Psoas muscle (tissue), 8 donors: ENCODE results near the gene ZNF780B. TPM values are rescaled to one million over a fixed set of nuclear protein-coding genes. Genes with fewer than 3 reads are reported as not detected.

ENCODE experiments used
- ATAC-seq, 4 donors: fragments of 200-7000 bp; cut with Tn5 transposase; one replicate each; pipeline ENCODE4 v1.9.1; 2020; ENCODE audit warnings: moderate library complexity in 3 of 4, mild to moderate bottlenecking in 2 of 4
- DNase-seq, 2 donors: peaks; one replicate each; pipeline ENCODE4 v3.0.0-alpha.2; 2020
- H3K27ac ChIP-seq: fragments of 200-600 bp; one replicate; pipeline ENCODE4 v1.8.0; 2022
- H3K27me3 ChIP-seq, 3 donors: fragments of 200-600 bp in 1 of 3; one replicate each; pipeline versions ENCODE4 v1.6.1 to v1.8.0; 2013 to 2022; ENCODE audit warnings: low read length in 2 of 3, mild to moderate bottlenecking in 2 of 3, moderate library complexity in 1 of 3; ENCODE audit not compliant: insufficient read depth in 3 of 3
- H3K36me3 ChIP-seq, 2 donors: fragments of 200-600 bp in 1 of 2; one replicate each; pipeline versions ENCODE4 v1.6.1 to v1.8.0; 2013 to 2022; ENCODE audit warnings: low read depth in 1 of 2, mild to moderate bottlenecking in 1 of 2, moderate library complexity in 1 of 2; ENCODE audit not compliant: insufficient read depth in 1 of 2
- H3K4me1 ChIP-seq: fragments of 200-600 bp; one replicate; pipeline ENCODE4 v1.8.0; 2022
- H3K4me3 ChIP-seq: fragments of 200-600 bp; one replicate; pipeline ENCODE4 v1.8.0; 2022; ENCODE audit warnings: mild to moderate bottlenecking
- H3K9me3 ChIP-seq: fragments of 200-600 bp; one replicate; pipeline ENCODE4 v1.8.0; 2022
- CTCF ChIP-seq: fragments of 200-600 bp; IDR thresholded peaks from one replicate; pipeline ENCODE4 v1.8.0; 2022; ENCODE audit warnings: antibody characterized with exemption
- WGBS, 3 donors: extraction: QIAGEN DNeasy Blood & Tissue Kit; methylation state at CpG; one replicate each; pipeline versions ENCODE4 v1.1.6 to v1.1.7; 2013; 5-methylcytosine and 5-hydroxymethylcytosine counted together
- intact Hi-C, 2 donors: fragments of 100-400 bp; cut with DNase I; formaldehyde crosslinking; loops; one replicate each; pipeline versions ENCODE4 v1.11.0 to v1.14.2; 2022
- polyA plus RNA-seq, 3 donors: library from polyadenylated mRNA; stranded (reverse); fragments of 200-250 nt; gene quantifications; one replicate each; pipeline ENCODE4 v1.2.3, GENCODE V29; 2013
- total RNA-seq, 4 donors: library from RNA; stranded (reverse); fragmentation: NEBNext Ultra II Directional in 2 of 4; extraction: Animal tissue kit (Norgen Biotek cat#: 25700) in 2 of 4; gene quantifications; one replicate each; pipeline versions ENCODE4 v1.2.1 to v1.2.4, GENCODE V29; 2021 to 2023
- donor health status: healthy with polysubstance abuse.
- donor health status: DM: no; HTN: no; CAD: no; lungs with moderate emphysema.
- donor health status: Bipolar disorder and iron deficiency.
- donor health status: healthy.
- donor health status: DM: yes; HTN: yes; CAD: no.
- donor health status: DM: no; HTN: no; CAD: no.
- donor health status: DM: no; HTN: no; CAD: no.
- donor health status: DM: yes; HTN: yes; CAD: no.

Gene ZNF780B
- total and polyA plus RNA-seq, 7 donors, result 1.7 to 9.1 (median 5.1) TPM

DNA sequence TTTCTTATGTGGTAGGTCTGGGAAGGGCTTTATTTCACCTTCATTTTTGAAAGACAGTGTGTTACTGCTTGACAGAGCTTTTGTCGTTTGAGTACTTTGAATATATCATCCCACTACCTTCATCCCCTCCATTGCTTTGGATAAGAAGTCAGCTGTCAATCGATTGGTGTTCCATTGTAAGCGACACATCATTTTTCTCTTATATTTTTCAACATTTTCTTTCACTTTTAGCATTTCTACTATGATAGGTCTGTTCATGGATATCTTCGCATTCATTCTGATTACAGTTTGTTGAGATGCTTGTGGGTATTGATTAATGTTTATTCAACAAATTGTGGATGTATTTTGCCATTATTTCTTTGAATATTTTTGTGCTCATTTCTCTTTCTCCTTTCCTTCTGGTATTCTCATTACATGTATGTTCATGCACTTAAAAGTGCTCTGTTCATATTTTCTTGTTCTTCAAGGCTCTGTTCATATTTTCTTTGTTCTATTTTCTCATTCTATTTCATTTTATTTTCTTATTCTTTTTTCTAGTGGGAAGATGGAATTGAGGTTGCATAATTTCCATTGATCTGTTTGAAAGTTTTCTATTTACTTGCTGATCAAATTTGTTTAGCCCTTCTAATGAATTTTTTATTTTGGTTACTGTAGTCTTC lies 30.0 kb downstream of the ZNF780B start:
- Histone ChIP-seq H3K36me3 (no peaks in the 10 kb centered on the region), H3K4me3 (no peak overlapping the region), H3K27me3 (no peaks in the 10 kb centered on the region), H3K9me3 (peaks cover 71% of the 10 kb centered on the region), H3K27ac (no peak overlapping the region), H3K4me1 (no peaks in the 10 kb centered on the region)
- DNase-seq (no peak), ATAC-seq (no peak)
- intact Hi-C loops, result no loop called here
- TF ChIP-seq CTCF, result no peak
- WGBS, 3 donors, result 94 to 96% (median 94%) methylated on average over 4 of the region's 4 CpGs

GRCh38 chr19:40023969-40024368 lies 32.1 kb downstream of the ZNF780B start:
- no peaks in the 10 kb centered on the region for H3K4me1 ChIP-seq
- intact Hi-C loops, result no loop called here
- no peak for TF ChIP-seq CTCF
- no peak overlapping the region for H3K4me3 ChIP-seq
- H3K9me3 ChIP-seq, result peaks cover 72% of the 10 kb centered on the region
- H3K36me3 ChIP-seq, result no peaks in the 10 kb centered on the region
- ATAC-seq (no peak), DNase-seq (no peak)
- no peaks in the 10 kb centered on the region for H3K27me3 ChIP-seq
- no peak overlapping the region for H3K27ac ChIP-seq
- WGBS, 3 donors, result 80 to 85% (median 81%) methylated on average over 3 of the region's 3 CpGs

- DNase-seq (no peak), ATAC-seq (no peak)
- no peak for TF ChIP-seq CTCF
- no peak overlapping the region for H3K4me3 ChIP-seq
- 94 to 98% (median 96%) methylated on average over 4 of the region's 4 CpGs for WGBS, 3 donors
- peaks cover 7 to 60% of the 10 kb centered on the region in 2 donors for H3K36me3 ChIP-seq
- no peaks in the 10 kb centered on the region for H3K4me1 ChIP-seq
- H3K9me3 ChIP-seq, result peaks cover 81% of the 10 kb centered on the region
- no peak overlapping the region for H3K27ac ChIP-seq
- no peaks in the 10 kb centered on the region for H3K27me3 ChIP-seq
- intact Hi-C loops, result no loop called here
These were observed 42.0 kb downstream of the ZNF780B start for GRCh38 chr19:40013991-40014390.

DNA sequence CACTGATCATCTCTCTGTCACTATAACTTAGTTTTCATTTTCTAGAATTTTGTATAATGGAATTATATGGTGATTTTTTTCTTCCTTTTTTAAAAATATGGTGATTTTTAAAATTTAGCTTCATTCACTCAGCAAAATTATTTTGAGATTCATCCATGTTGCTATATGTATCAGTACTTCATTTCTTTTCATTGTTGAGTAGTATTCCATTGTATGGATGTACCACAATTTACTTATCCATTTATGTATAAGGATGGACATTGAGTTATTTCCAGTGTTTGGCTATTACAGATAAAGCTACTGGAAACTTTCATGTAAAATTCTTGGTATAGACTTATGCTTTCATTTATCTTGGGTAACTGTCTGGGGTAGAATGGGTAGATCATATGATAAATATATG lies 46.4 kb downstream of the ZNF780B start:
- Histone ChIP-seq H3K4me1 (peaks cover 5% of the 10 kb centered on the region), H3K36me3 (peaks cover 17 to 90% of the 10 kb centered on the region in 2 donors), H3K27me3 (no peaks in the 10 kb centered on the region), H3K4me3 (no peak overlapping the region), H3K9me3 (peaks cover 43% of the 10 kb centered on the region), H3K27ac (no peak overlapping the region)
- intact Hi-C loops, result no loop called here
- no peak for DNase-seq
- no peak for ATAC-seq
- TF ChIP-seq CTCF, result no peak

GRCh38 chr19:40006273-40006691 lies 49.7 kb downstream of the ZNF780B start:
- DNase-seq (no peak), ATAC-seq (no peak)
- Histone ChIP-seq H3K4me3 (no peak overlapping the region), H3K4me1 (peaks cover 5% of the 10 kb centered on the region), H3K27ac (no peak overlapping the region), H3K36me3 (peaks cover 11 to 62% of the 10 kb centered on the region in 2 donors), H3K27me3 (no peaks in the 10 kb centered on the region), H3K9me3 (peaks cover 11% of the 10 kb centered on the region)
- intact Hi-C loops, result no loop called here
- TF ChIP-seq CTCF, result no peak
- 67 to 72% (median 71%) methylated on average over 1 of the region's 1 CpG for WGBS, 3 donors
